HCT116 (cell line): ENCODE results near the gene BRIP1. TPM values are rescaled to one million over a fixed set of nuclear protein-coding genes. Genes with fewer than 3 reads are reported as not detected.

Experiments
- ATAC-seq: fragments of 200-7000 bp; cut with Tn5 transposase; 2 replicates; pipeline ENCODE4 v1.9.1; 2020; ENCODE audit warnings: mild to moderate bottlenecking, moderate library complexity
- BruUV-seq: library from RNA; stranded (reverse); fragments of 400-500 nt; replicated peaks from 2 replicates; lab custom pipeline; 2021; lab: Mats Ljungman, UMichigan
- CTCF ChIA-PET: fragments of 300-600 bp; sonication (Branson Sonifier 250); formaldehyde crosslinking; loops from one replicate; lab custom pipeline; 2021; ENCODE audit warnings: antibody characterized with exemption; lab: Charles Lee
- POLR2A ChIA-PET: fragments of 300-600, 350-600 bp; sonication (Branson Sonifier 250); formaldehyde crosslinking; loops from one replicate; lab custom pipeline; 2021; ENCODE audit warnings: antibody characterized with exemption; lab: Charles Lee
- RAD21 ChIA-PET, 2 experiments: fragments of 300-600 bp; sonication (Branson Sonifier 250); formaldehyde crosslinking; loops; one replicate each; lab custom pipeline; 2023; ENCODE audit warnings: low total read pairs in 2 of 2; ENCODE audit not compliant: uncharacterized antibody in 2 of 2, unreplicated experiment in 2 of 2, low non-redundant PET in 1 of 2; lab: Charles Lee
- DNase-seq: peaks from one replicate; pipeline ENCODE4 v3.0.0-alpha.2; 2010; ENCODE audit warnings: low read depth, low spot score
- H2AFZ ChIP-seq: fragments of 200-600 bp; shearing (Covaris generic), sonication (generic); 2 replicates; pipeline ENCODE4 v1.6.1; 2017; ENCODE audit warnings: low read depth, mixed run types, mixed read lengths, antibody characterized with exemption, low read length; ENCODE audit not compliant: poor library complexity, severe bottlenecking
- H3K27ac ChIP-seq: 2 replicates; pipeline ENCODE4 v1.5.1; 2012; ENCODE audit warnings: low read depth, low read length
- H3K27me3 ChIP-seq: fragments of 200-600 bp; sonication (generic); 2 replicates; pipeline ENCODE4 v1.6.1; 2016; ENCODE audit warnings: mixed run types, low read length, mixed read lengths; ENCODE audit not compliant: insufficient read depth
- H3K36me3 ChIP-seq, 2 experiments: fragments of 200-500 bp in 1 of 2; fragments of 200-600 bp in 1 of 2; sonication (Bioruptor generic) in 1 of 2; sonication (generic) in 1 of 2; 2 replicates each; pipeline versions ENCODE4 v1.5.1 to v1.6.1; 2014 to 2016; ENCODE audit warnings: low read length in 2 of 2, inconsistent platforms in 1 of 2, mixed read lengths in 1 of 2, mixed run types in 1 of 2; ENCODE audit not compliant: insufficient read depth in 2 of 2, control insufficient read depth in 1 of 2
- H3K4me1 ChIP-seq, 2 experiments: fragments of 200-600 bp in 1 of 2; sonication (generic) in 1 of 2; 2 replicates each; pipeline versions ENCODE4 v1.5.1 to v1.6.1; 2012 to 2017; ENCODE audit warnings: low read length in 2 of 2, inconsistent platforms in 1 of 2, mild to moderate bottlenecking in 1 of 2, mixed read lengths in 1 of 2, mixed run types in 1 of 2, moderate library complexity in 1 of 2; ENCODE audit not compliant: insufficient read depth in 2 of 2, control insufficient read depth in 1 of 2
- H3K4me2 ChIP-seq: fragments of 200-600 bp; sonication (generic); 2 replicates; pipeline ENCODE4 v1.6.1; 2017; ENCODE audit warnings: mixed run types, low read length, mixed read lengths
- H3K4me3 ChIP-seq, 2 experiments: fragments of 200-600 bp in 1 of 2; sonication (generic) in 1 of 2; replicated peaks in 1 of 2; 2 replicates each; pipeline ENCODE4 v1.5.1; 2011 to 2016; ENCODE audit warnings: low read length in 2 of 2, control low read depth in 1 of 2, low read depth in 1 of 2, mild to moderate bottlenecking in 1 of 2, mixed read lengths in 1 of 2, mixed run types in 1 of 2
- H3K79me2 ChIP-seq: fragments of 200-600 bp; sonication (generic); 2 replicates; pipeline ENCODE4 v1.6.1; 2017; ENCODE audit warnings: mild to moderate bottlenecking, mixed run types, low read length, moderate library complexity, mixed read lengths; ENCODE audit not compliant: insufficient read depth
- H3K9ac ChIP-seq: fragments of 200-600 bp; sonication (generic); 2 replicates; pipeline ENCODE4 v1.6.1; 2016; ENCODE audit warnings: low read length, mixed read lengths
- H3K9me2 ChIP-seq: fragments of 200-600 bp; sonication (generic), shearing (Covaris generic); 2 replicates; pipeline ENCODE4 v1.6.1; 2017; ENCODE audit warnings: mixed run types, mild to moderate bottlenecking, moderate library complexity; ENCODE audit not compliant: insufficient read depth
- H3K9me3 ChIP-seq, 2 experiments: fragments of 200-500 bp in 1 of 2; fragments of 200-600 bp in 1 of 2; sonication (Bioruptor generic) in 1 of 2; sonication (generic) in 1 of 2; 2 replicates each; pipeline ENCODE4 v1.6.1; 2014 to 2017; ENCODE audit warnings: low read length in 2 of 2, mixed read lengths in 2 of 2, inconsistent platforms in 1 of 2, low read depth in 1 of 2, mild to moderate bottlenecking in 1 of 2, mixed run types in 1 of 2, moderate library complexity in 1 of 2; ENCODE audit not compliant: control insufficient read depth in 1 of 2, insufficient read depth in 1 of 2
- H4K20me1 ChIP-seq: fragments of 200-600 bp; sonication (generic), shearing (Covaris generic); 2 replicates; pipeline ENCODE4 v1.6.1; 2017; ENCODE audit warnings: mixed run types, mild to moderate bottlenecking, moderate library complexity; ENCODE audit not compliant: insufficient read depth
- CBX3 ChIP-seq: IDR thresholded peaks from 2 replicates; pipeline ENCODE4 v1.6.1; 2012; ENCODE audit warnings: low read depth
- JUND ChIP-seq: IDR thresholded peaks from 2 replicates; pipeline ENCODE4 v1.6.1; 2012
- POLR2AphosphoS5 ChIP-seq: IDR thresholded peaks from 2 replicates; pipeline ENCODE4 v1.6.1; 2011; ENCODE audit warnings: mild to moderate bottlenecking, low read depth, low read length, moderate library complexity
- intact Hi-C: fragments of 100-400 bp; cut with micrococcal nuclease; formaldehyde crosslinking; loops from 2 replicates; pipeline ENCODE4 v1.10.0; 2022
- total RNA-seq: library from RNA; stranded (reverse); gene quantifications from one replicate; pipeline ENCODE4 v1.2.1, GENCODE V29; 2021; ENCODE audit not compliant: unreplicated experiment

BRIP1 gene
- total RNA-seq, 1 experiment from 2014 or later = 22.2 TPM

- RAD21 ChIA-PET = no interaction called here
- no peaks in the 10 kb centered on the region for H3K4me1 ChIP-seq
- H3K9me3 ChIP-seq = peaks cover 0 to 4% of the 10 kb centered on the region in 2 experiments; a peak in 2 of 4 replicates
- no peak overlapping the region for H3K4me3 ChIP-seq
- no peaks in the 10 kb centered on the region for H3K79me2 ChIP-seq
- no peak overlapping the region for H2AFZ ChIP-seq
- CTCF ChIA-PET = no interaction called here
- H3K9ac ChIP-seq = no peak overlapping the region
- POLR2A ChIA-PET = no interaction called here
- H3K27ac ChIP-seq = no peak overlapping the region
- DNase-seq = no peak
- no peak for TF ChIP-seq JUND
- TF ChIP-seq POLR2AphosphoS5 = no peak
- no peak for TF ChIP-seq CBX3
- peaks cover 0 to 18% of the 10 kb centered on the region in 2 experiments; a peak in 2 of 4 replicates for H3K36me3 ChIP-seq
- H3K9me2 ChIP-seq = no peaks in the 10 kb centered on the region
- no peaks in the 10 kb centered on the region for H4K20me1 ChIP-seq
- no peaks in the 10 kb centered on the region for H3K27me3 ChIP-seq
- BruUV-seq = no TSS peak
- no peak for ATAC-seq
- intact Hi-C loops = no loop called here
- no peak overlapping the region for H3K4me2 ChIP-seq
Measured at GRCh38 chr17:61764846-61765245, 98.5 kb downstream of the BRIP1 start.

- CTCF ChIA-PET = interaction anchor here (0.8 kb wide), 1 partner anchor 9 kb away, joined by 3 read pairs; no protein-coding TSS in a partner anchor
- H3K9me2 ChIP-seq = no peaks in the 10 kb centered on the region
Measured at GRCh38 chr17:61761827-61762226, 101.5 kb downstream of the BRIP1 start.

More at GRCh38 chr17:61761827-61762226, 101.5 kb downstream of the BRIP1 start:
- no peaks in the 10 kb centered on the region for H4K20me1 ChIP-seq
- RAD21 ChIA-PET = no interaction called here
- H3K4me2 ChIP-seq = no peak overlapping the region
- peaks cover 0 to 10% of the 10 kb centered on the region in 2 experiments; a peak in 2 of 4 replicates for H3K36me3 ChIP-seq
- no peaks in the 10 kb centered on the region for H3K79me2 ChIP-seq
- peaks cover 0 to 4% of the 10 kb centered on the region in 2 experiments; a peak in 1 of 4 replicates for H3K9me3 ChIP-seq
- no TSS peak for BruUV-seq
- H3K4me3 ChIP-seq = no peak overlapping the region
- TF ChIP-seq CBX3 (0 out of 2 replicates have a peak, but pooled peaks have one; percentile 26), JUND (no peak)
- TF ChIP-seq, all 23 proteins: peak for 1
- Histone ChIP-seq H3K27me3 (no peaks in the 10 kb centered on the region), H3K9ac (no peak overlapping the region), H2AFZ (no peak overlapping the region), H3K4me1 (no peaks in the 10 kb centered on the region), H3K27ac (no peak overlapping the region)
- DNase-seq (no peak), ATAC-seq (no peak)
- POLR2A ChIA-PET = no interaction called here
- intact Hi-C loops = no loop called here
